ENCODE measurements around the gene PROC.
"Not testable (repeated sequence)": the region's sequence is repeated elsewhere in the genome, so short reads cannot be mapped to it uniquely, and the experiment has no call there.

PROC gene

GRCh38 chr2:127425540-127426490 is 7.6 kb downstream of the PROC start:
- in situ Hi-C loops (cut with MboI; ENCODE audit: low sequenced_read_pairs): no loop called here

GRCh38 chr2:127426501-127427354 is 8.5 kb downstream of the PROC start:
- in situ Hi-C loops (cut with MboI; ENCODE audit: low sequenced_read_pairs): no loop called here

- in situ Hi-C loops (cut with MboI; ENCODE audit: low sequenced_read_pairs): no loop called here
These were observed 9.3 kb downstream of the PROC start for GRCh38 chr2:127427376-127428056.

GRCh38 chr2:127428057-127428814 is 10.0 kb downstream of the PROC start:
- in situ Hi-C loops (cut with MboI; ENCODE audit: low sequenced_read_pairs): no loop called here

GRCh38 chr2:127428815-127429109 is 10.5 kb downstream of the PROC start:
- in situ Hi-C loops (cut with MboI; ENCODE audit: low sequenced_read_pairs): no loop called here

GRCh38 chr2:127429291-127429690 is 11.1 kb downstream of the PROC start:
- in situ Hi-C loops (cut with MboI; ENCODE audit: low sequenced_read_pairs): no loop called here

- in situ Hi-C loops (cut with MboI; ENCODE audit: low sequenced_read_pairs): no loop called here
These were observed 11.7 kb downstream of the PROC start for GRCh38 chr2:127429844-127430425.

- in situ Hi-C loops (cut with MboI; ENCODE audit: low sequenced_read_pairs): no loop called here
These were observed 13.3 kb downstream of the PROC start for GRCh38 chr2:127431408-127432023.

- in situ Hi-C loops (cut with MboI; ENCODE audit: low sequenced_read_pairs): no loop called here
These were observed 16.3 kb downstream of the PROC start for GRCh38 chr2:127434515-127434914.

GRCh38 chr2:127437056-127437455 is 18.8 kb downstream of the PROC start:
- in situ Hi-C loops (cut with MboI; ENCODE audit: low sequenced_read_pairs): no loop called here

- in situ Hi-C loops (cut with MboI; ENCODE audit: low sequenced_read_pairs): no loop called here
These were observed 19.8 kb downstream of the PROC start for GRCh38 chr2:127437781-127438726.

- in situ Hi-C loops (cut with MboI; ENCODE audit: low sequenced_read_pairs): no loop called here
These were observed 21.1 kb downstream of the PROC start for GRCh38 chr2:127439343-127439742.

GRCh38 chr2:127448526-127448925 is 30.3 kb downstream of the PROC start:
- in situ Hi-C loops (cut with MboI; ENCODE audit: low sequenced_read_pairs): no loop called here

- in situ Hi-C loops (cut with MboI; ENCODE audit: low sequenced_read_pairs): no loop called here
These were observed 31.2 kb downstream of the PROC start for GRCh38 chr2:127449414-127449813.

- in situ Hi-C loops (cut with MboI; ENCODE audit: low sequenced_read_pairs): no loop called here
These were observed 31.7 kb downstream of the PROC start for GRCh38 chr2:127449898-127450297.

GRCh38 chr2:127451981-127452380 is 33.8 kb downstream of the PROC start:
- in situ Hi-C loops (cut with MboI; ENCODE audit: low sequenced_read_pairs): no loop called here

GRCh38 chr2:127452423-127452822 is 34.2 kb downstream of the PROC start:
- in situ Hi-C loops (cut with MboI; ENCODE audit: low sequenced_read_pairs): not testable (repeated sequence)

- in situ Hi-C loops (cut with MboI; ENCODE audit: low sequenced_read_pairs): no loop called here
These were observed 34.8 kb downstream of the PROC start for GRCh38 chr2:127453013-127453391.

All from HL-60/S4 treated with phorbol 12-myristate 13-acetate at 8.2 ng/mL for 4 days and 3 days (cell line).